ENCODE data around the gene LPP.

DNA sequence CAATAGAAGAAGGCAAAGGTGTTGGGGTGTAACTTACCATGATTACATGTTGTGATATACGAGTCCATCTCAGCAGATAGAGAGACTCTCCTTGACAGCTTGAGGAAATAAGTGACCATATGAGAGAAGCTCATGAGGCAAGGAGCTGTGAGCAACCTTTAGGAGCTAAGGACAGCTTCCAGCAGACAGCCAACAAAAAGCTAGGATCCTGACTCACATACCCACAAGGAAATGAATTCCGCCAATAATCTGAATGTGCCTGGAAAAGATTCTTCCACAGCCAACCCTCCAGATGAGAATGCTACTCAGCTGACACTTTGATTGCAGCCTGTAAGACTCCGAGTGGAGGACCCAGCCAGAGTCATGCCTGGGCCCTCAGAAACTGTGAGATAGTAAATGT is 678.2 kb downstream of the LPP start:
- TF ChIP-seq, protein P1, sequence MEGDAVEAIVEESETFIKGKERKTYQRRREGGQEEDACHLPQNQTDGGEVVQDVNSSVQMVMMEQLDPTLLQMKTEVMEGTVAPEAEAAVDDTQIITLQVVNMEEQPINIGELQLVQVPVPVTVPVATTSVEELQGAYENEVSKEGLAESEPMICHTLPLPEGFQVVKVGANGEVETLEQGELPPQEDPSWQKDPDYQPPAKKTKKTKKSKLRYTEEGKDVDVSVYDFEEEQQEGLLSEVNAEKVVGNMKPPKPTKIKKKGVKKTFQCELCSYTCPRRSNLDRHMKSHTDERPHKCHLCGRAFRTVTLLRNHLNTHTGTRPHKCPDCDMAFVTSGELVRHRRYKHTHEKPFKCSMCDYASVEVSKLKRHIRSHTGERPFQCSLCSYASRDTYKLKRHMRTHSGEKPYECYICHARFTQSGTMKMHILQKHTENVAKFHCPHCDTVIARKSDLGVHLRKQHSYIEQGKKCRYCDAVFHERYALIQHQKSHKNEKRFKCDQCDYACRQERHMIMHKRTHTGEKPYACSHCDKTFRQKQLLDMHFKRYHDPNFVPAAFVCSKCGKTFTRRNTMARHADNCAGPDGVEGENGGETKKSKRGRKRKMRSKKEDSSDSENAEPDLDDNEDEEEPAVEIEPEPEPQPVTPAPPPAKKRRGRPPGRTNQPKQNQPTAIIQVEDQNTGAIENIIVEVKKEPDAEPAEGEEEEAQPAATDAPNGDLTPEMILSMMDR (IDR thresholded peaks at IDR 0.05) = no peak
- TF ChIP-seq ZFX (IDR thresholded peaks at IDR 0.05; ENCODE audit: borderline replicate concordance) = no peak

All from 22Rv1 (cell line).